ENCODE measurements around the gene CCBE1. TPM values are rescaled to one million over a fixed set of nuclear protein-coding genes. Genes with fewer than 3 reads are reported as not detected.

The CCBE1 gene
- polyA plus RNA-seq, 1 donor from 2014 or later, result 0.19 TPM

DNA sequence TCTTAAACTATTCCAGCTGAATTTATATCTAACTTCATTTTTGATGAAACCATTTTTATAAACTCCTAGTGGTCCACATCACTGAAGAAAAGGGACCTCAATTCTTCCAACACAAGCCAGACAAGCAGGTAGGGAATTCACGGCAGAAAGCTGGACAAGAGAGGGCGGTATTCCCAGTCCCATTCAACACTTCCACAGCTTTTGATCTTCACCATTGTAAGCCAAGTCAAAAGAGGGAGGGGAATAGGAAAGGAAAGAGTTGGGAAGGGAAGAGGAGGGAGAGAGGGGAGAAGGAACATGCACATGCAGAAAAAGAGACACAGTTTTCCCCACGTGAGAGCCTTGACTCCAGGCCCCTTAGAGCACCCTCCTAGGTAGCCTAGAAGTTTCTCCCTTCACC, 77.4 kb downstream of the CCBE1 start:
- TF ChIP-seq SMC3 (conservative IDR thresholded peaks at IDR 0.05; ENCODE audit: poor library complexity) (no peak), MXI1 (conservative IDR thresholded peaks at IDR 0.05; ENCODE audit: poor library complexity, severe bottlenecking) (no peak), EP300 (conservative IDR thresholded peaks at IDR 0.05; ENCODE audit: poor library complexity, severe bottlenecking) (no peak), EZH2 (IDR thresholded peaks at IDR 0.05; ENCODE audit: borderline replicate concordance, insufficient read depth, low read length, poor library complexity, severe bottlenecking) (no peak), TAF1 (IDR thresholded peaks at IDR 0.05; ENCODE audit: low read depth) (no peak), POLR2AphosphoS5 (IDR thresholded peaks at IDR 0.05) (no peak), RAD21 (conservative IDR thresholded peaks at IDR 0.05) (no peak)
- TF ChIP-seq, protein P1, sequence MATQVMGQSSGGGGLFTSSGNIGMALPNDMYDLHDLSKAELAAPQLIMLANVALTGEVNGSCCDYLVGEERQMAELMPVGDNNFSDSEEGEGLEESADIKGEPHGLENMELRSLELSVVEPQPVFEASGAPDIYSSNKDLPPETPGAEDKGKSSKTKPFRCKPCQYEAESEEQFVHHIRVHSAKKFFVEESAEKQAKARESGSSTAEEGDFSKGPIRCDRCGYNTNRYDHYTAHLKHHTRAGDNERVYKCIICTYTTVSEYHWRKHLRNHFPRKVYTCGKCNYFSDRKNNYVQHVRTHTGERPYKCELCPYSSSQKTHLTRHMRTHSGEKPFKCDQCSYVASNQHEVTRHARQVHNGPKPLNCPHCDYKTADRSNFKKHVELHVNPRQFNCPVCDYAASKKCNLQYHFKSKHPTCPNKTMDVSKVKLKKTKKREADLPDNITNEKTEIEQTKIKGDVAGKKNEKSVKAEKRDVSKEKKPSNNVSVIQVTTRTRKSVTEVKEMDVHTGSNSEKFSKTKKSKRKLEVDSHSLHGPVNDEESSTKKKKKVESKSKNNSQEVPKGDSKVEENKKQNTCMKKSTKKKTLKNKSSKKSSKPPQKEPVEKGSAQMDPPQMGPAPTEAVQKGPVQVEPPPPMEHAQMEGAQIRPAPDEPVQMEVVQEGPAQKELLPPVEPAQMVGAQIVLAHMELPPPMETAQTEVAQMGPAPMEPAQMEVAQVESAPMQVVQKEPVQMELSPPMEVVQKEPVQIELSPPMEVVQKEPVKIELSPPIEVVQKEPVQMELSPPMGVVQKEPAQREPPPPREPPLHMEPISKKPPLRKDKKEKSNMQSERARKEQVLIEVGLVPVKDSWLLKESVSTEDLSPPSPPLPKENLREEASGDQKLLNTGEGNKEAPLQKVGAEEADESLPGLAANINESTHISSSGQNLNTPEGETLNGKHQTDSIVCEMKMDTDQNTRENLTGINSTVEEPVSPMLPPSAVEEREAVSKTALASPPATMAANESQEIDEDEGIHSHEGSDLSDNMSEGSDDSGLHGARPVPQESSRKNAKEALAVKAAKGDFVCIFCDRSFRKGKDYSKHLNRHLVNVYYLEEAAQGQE (IDR thresholded peaks at IDR 0.05; ENCODE audit: borderline replicate concordance), result no peak
- TF ChIP-seq, protein P2, sequence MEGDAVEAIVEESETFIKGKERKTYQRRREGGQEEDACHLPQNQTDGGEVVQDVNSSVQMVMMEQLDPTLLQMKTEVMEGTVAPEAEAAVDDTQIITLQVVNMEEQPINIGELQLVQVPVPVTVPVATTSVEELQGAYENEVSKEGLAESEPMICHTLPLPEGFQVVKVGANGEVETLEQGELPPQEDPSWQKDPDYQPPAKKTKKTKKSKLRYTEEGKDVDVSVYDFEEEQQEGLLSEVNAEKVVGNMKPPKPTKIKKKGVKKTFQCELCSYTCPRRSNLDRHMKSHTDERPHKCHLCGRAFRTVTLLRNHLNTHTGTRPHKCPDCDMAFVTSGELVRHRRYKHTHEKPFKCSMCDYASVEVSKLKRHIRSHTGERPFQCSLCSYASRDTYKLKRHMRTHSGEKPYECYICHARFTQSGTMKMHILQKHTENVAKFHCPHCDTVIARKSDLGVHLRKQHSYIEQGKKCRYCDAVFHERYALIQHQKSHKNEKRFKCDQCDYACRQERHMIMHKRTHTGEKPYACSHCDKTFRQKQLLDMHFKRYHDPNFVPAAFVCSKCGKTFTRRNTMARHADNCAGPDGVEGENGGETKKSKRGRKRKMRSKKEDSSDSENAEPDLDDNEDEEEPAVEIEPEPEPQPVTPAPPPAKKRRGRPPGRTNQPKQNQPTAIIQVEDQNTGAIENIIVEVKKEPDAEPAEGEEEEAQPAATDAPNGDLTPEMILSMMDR (IDR thresholded peaks at IDR 0.05; ENCODE audit: poor library complexity, severe bottlenecking), result no peak
- no peak overlapping the region for H2AFZ ChIP-seq (ENCODE audit: low read depth, low read length)
- no peaks in the 10 kb centered on the region for H3K27me3 ChIP-seq (ENCODE audit: insufficient read depth, low read depth, low read length)
- no peak overlapping the region for H3K9ac ChIP-seq (ENCODE audit: low read length)
- no peaks in the 10 kb centered on the region for H3K36me3 ChIP-seq (ENCODE audit: insufficient read depth, low read length)
- no peak overlapping the region for H3K4me2 ChIP-seq (ENCODE audit: low read length)
- H3K4me3 ChIP-seq (ENCODE audit: low read length), result no peak overlapping the region
- H3K79me2 ChIP-seq (replicated peaks; ENCODE audit: insufficient read depth, low read length), result no peaks in the 10 kb centered on the region
- H4K20me1 ChIP-seq (ENCODE audit: insufficient read depth), result no peaks in the 10 kb centered on the region
- no peaks in the 10 kb centered on the region for H3K9me2 ChIP-seq (ENCODE audit: insufficient read depth, low read length)
- no peaks in the 10 kb centered on the region for H3F3A ChIP-seq (ENCODE audit: insufficient read depth, low read length, poor library complexity, severe bottlenecking)
- no peaks in the 10 kb centered on the region for H3K9me3 ChIP-seq (ENCODE audit: low read length)
- H3K27ac ChIP-seq (ENCODE audit: low read length), result no peak overlapping the region

DNA sequence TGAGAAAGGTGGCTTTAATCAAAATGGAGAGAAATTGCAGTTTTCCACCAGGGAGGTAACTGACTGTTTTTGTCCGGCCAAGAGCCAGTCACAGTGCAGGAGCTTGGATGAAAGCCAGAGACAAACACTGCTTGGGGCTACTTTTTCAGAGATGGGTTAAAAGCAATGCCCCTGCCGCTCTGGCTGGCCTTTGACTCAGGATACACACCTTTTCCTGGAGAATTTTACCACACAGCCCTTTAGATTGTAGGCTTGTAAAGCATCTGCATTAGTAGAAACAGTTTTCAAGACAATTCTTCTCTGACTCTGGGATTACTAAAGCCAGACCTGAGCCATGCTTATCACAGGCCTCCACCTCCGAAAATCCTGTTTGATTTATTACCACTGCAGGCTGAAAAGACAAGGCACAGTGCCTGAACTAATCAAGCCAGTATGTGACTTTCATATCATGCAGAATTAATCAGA, 79.7 kb downstream of the CCBE1 start:
- TF ChIP-seq, protein P1 (IDR thresholded peaks at IDR 0.05; ENCODE audit: borderline replicate concordance), result no peak
- TF ChIP-seq EZH2 (IDR thresholded peaks at IDR 0.05; ENCODE audit: borderline replicate concordance, insufficient read depth, low read length, poor library complexity, severe bottlenecking), result no peak
- no peak for TF ChIP-seq EP300 (conservative IDR thresholded peaks at IDR 0.05; ENCODE audit: poor library complexity, severe bottlenecking)
- TF ChIP-seq RAD21 (conservative IDR thresholded peaks at IDR 0.05), result no peak
- TF ChIP-seq, protein P2 (IDR thresholded peaks at IDR 0.05; ENCODE audit: poor library complexity, severe bottlenecking), result no peak
- no peak for TF ChIP-seq SMC3 (conservative IDR thresholded peaks at IDR 0.05; ENCODE audit: poor library complexity)
- TF ChIP-seq TAF1 (IDR thresholded peaks at IDR 0.05; ENCODE audit: low read depth), result no peak
- no peak for TF ChIP-seq POLR2AphosphoS5 (IDR thresholded peaks at IDR 0.05)
- TF ChIP-seq MXI1 (conservative IDR thresholded peaks at IDR 0.05; ENCODE audit: poor library complexity, severe bottlenecking), result no peak
- H3K4me2 ChIP-seq (ENCODE audit: low read length), result no peak overlapping the region
- H3K27ac ChIP-seq (ENCODE audit: low read length), result no peak overlapping the region
- H3K9ac ChIP-seq (ENCODE audit: low read length), result no peak overlapping the region
- no peaks in the 10 kb centered on the region for H3K9me3 ChIP-seq (ENCODE audit: low read length)
- no peaks in the 10 kb centered on the region for H3K27me3 ChIP-seq (ENCODE audit: insufficient read depth, low read depth, low read length)
- no peak overlapping the region for H3K4me3 ChIP-seq (ENCODE audit: low read length)
- no peak overlapping the region for H2AFZ ChIP-seq (ENCODE audit: low read depth, low read length)
- H3F3A ChIP-seq (ENCODE audit: insufficient read depth, low read length, poor library complexity, severe bottlenecking), result no peaks in the 10 kb centered on the region
- H4K20me1 ChIP-seq (ENCODE audit: insufficient read depth), result no peaks in the 10 kb centered on the region
- no peaks in the 10 kb centered on the region for H3K36me3 ChIP-seq (ENCODE audit: insufficient read depth, low read length)
- H3K79me2 ChIP-seq (replicated peaks; ENCODE audit: insufficient read depth, low read length), result no peaks in the 10 kb centered on the region
- H3K9me2 ChIP-seq (ENCODE audit: insufficient read depth, low read length), result no peaks in the 10 kb centered on the region
